Activated CD8-positive, alpha-beta memory T cell treated with anti-CD3 and anti-CD28 coated beads, Interleukin-2, amount 50 U/mL, for 4 hours (primary cell): ENCODE results near the gene APOB.
"Not testable (repeated sequence)": the region's sequence is repeated elsewhere in the genome, so short reads cannot be mapped to it uniquely, and the experiment has no call there.

Source experiments
- DNase-seq: peaks from one replicate; pipeline ENCODE4 v3.0.0-alpha.2; 2020

The APOB gene

GRCh38 chr2:21033237-21034155 is 10.4 kb downstream of the APOB start:
- no peak for DNase-seq

GRCh38 chr2:21032338-21033236 is 11.3 kb downstream of the APOB start:
- DNase-seq: no peak

- no peak for DNase-seq
Observed at GRCh38 chr2:21030983-21031968, 12.6 kb downstream of the APOB start.

- no peak for DNase-seq
Observed at GRCh38 chr2:21029519-21029918, 14.4 kb downstream of the APOB start.

GRCh38 chr2:21028951-21029350 is 14.9 kb downstream of the APOB start:
- not testable (repeated sequence) for DNase-seq

GRCh38 chr2:21028021-21028947 is 15.6 kb downstream of the APOB start:
- no peak for DNase-seq

- no peak for DNase-seq
Observed at GRCh38 chr2:21026479-21027282, 17.2 kb downstream of the APOB start.

GRCh38 chr2:21025690-21026478 is 18.0 kb downstream of the APOB start:
- no peak for DNase-seq

GRCh38 chr2:21024722-21025389 is 19.0 kb downstream of the APOB start:
- no peak for DNase-seq

- DNase-seq: no peak
Observed at GRCh38 chr2:21024198-21024597, 19.7 kb downstream of the APOB start.

GRCh38 chr2:21023419-21024181 is 20.3 kb downstream of the APOB start:
- no peak for DNase-seq

- DNase-seq: no peak
Observed at GRCh38 chr2:21022792-21023367, 21.0 kb downstream of the APOB start.

- no peak for DNase-seq
Observed at GRCh38 chr2:21021430-21021829, 22.4 kb downstream of the APOB start.

- DNase-seq: no peak
Observed at GRCh38 chr2:21020668-21021288, 23.1 kb downstream of the APOB start.

- DNase-seq: no peak
Observed at GRCh38 chr2:21020031-21020667, 23.7 kb downstream of the APOB start.

- DNase-seq: no peak
Observed at GRCh38 chr2:21019678-21020021, 24.2 kb downstream of the APOB start.
